Upper lobe of left lung (tissue), 4 donors: Measurements from ENCODE around the gene NEK10.

ENCODE experiments used
- POLR2AphosphoS5 ChIP-seq, 2 donors: sonication (generic); formaldehyde crosslinking; IDR thresholded peaks; one replicate each; pipeline ENCODE4 v1.5.1; 2017; ENCODE audit warnings: antibody characterized with exemption in 2 of 2
- TF ChIP-seq, protein P1 (sequence below), 6 experiments: fragments of 450-650 bp in 4 of 6; fragments of 200-600 bp in 2 of 6; sonication (generic) in 2 of 6; IDR thresholded peaks; one replicate each; pipeline ENCODE4 v1.5.1; 2016 to 2019; ENCODE audit warnings: antibody characterized with exemption in 6 of 6

DNA sequence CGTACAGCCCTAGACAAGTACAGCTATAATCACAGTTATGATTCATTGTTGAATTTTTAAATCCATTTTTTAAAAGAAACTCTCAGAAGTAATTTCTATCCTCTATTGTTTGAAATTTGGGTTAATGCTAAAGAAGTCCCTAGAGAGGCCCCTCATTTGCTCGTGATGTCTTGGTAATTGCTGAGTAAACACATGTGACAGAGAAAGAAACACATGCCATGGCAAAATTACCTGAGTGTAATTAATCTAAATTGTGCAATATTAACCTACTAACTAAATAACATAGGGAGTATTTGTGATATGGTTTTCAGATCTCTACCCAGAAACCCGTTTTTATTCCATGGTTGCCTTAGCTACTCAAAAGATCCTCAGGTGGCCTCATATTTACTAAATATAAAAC lies 10.8 kb downstream of the NEK10 start:
- TF ChIP-seq POLR2AphosphoS5 (IDR thresholded peaks at IDR 0.05): no peak
- TF ChIP-seq, protein P1, sequence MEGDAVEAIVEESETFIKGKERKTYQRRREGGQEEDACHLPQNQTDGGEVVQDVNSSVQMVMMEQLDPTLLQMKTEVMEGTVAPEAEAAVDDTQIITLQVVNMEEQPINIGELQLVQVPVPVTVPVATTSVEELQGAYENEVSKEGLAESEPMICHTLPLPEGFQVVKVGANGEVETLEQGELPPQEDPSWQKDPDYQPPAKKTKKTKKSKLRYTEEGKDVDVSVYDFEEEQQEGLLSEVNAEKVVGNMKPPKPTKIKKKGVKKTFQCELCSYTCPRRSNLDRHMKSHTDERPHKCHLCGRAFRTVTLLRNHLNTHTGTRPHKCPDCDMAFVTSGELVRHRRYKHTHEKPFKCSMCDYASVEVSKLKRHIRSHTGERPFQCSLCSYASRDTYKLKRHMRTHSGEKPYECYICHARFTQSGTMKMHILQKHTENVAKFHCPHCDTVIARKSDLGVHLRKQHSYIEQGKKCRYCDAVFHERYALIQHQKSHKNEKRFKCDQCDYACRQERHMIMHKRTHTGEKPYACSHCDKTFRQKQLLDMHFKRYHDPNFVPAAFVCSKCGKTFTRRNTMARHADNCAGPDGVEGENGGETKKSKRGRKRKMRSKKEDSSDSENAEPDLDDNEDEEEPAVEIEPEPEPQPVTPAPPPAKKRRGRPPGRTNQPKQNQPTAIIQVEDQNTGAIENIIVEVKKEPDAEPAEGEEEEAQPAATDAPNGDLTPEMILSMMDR (IDR thresholded peaks at IDR 0.05): no peak
